GM21447 (cell line): ENCODE measurements around the gene MRPS35.

Source experiments
- ATAC-seq: cut with Tn5 transposase; IDR thresholded peaks from one replicate; pipeline ENCODE4 v1.9.1; 2021; ENCODE audit not compliant: unreplicated experiment

The MRPS35 gene

GRCh38 chr12:27771481-27772327 is 61.1 kb downstream of the MRPS35 start:
- no peak for ATAC-seq

GRCh38 chr12:27772328-27773049 is 61.9 kb downstream of the MRPS35 start:
- no peak for ATAC-seq

- no peak for ATAC-seq
Observed at GRCh38 chr12:27777141-27777540, 66.5 kb downstream of the MRPS35 start.

GRCh38 chr12:27778206-27778605 is 67.6 kb downstream of the MRPS35 start:
- no peak for ATAC-seq

GRCh38 chr12:27779416-27779919 is 68.8 kb downstream of the MRPS35 start:
- peak; percentile 15 for ATAC-seq

GRCh38 chr12:27779920-27780611 is 69.4 kb downstream of the MRPS35 start, which contains the start of the genes KLHL42 and MANSC4:
TSS of gene KLHL42 (plus strand) at chr12:27780233. CDS start at chr12:27780331, 98 bp downstream.
TSS of gene MANSC4 (minus strand) at chr12:27780236. CDS start at chr12:27771276, 8,960 bp downstream.
- ATAC-seq, result peak; percentile 78

- ATAC-seq, result peak; percentile 33
Observed at GRCh38 chr12:27780612-27781408, 70.2 kb downstream of the MRPS35 start.

GRCh38 chr12:27781680-27782079 is 71.0 kb downstream of the MRPS35 start:
- no peak for ATAC-seq

GRCh38 chr12:27782481-27782880 is 71.8 kb downstream of the MRPS35 start:
- no peak for ATAC-seq

GRCh38 chr12:27785882-27786570 is 75.4 kb downstream of the MRPS35 start:
- ATAC-seq, result no peak

- ATAC-seq, result no peak
Observed at GRCh38 chr12:27787559-27787958, 76.9 kb downstream of the MRPS35 start.

- no peak for ATAC-seq
Observed at GRCh38 chr12:27790179-27790578, 79.5 kb downstream of the MRPS35 start.

GRCh38 chr12:27794818-27795584 is 84.4 kb downstream of the MRPS35 start:
- no peak for ATAC-seq

GRCh38 chr12:27796128-27796527 is 85.5 kb downstream of the MRPS35 start:
- no peak for ATAC-seq

- no peak for ATAC-seq
Observed at GRCh38 chr12:27797301-27798025, 86.8 kb downstream of the MRPS35 start.

GRCh38 chr12:27800819-27801218 is 90.2 kb downstream of the MRPS35 start:
- no peak for ATAC-seq

GRCh38 chr12:27801630-27802029 is 91.0 kb downstream of the MRPS35 start:
- no peak for ATAC-seq

- ATAC-seq, result no peak
Observed at GRCh38 chr12:27802511-27802910, 91.9 kb downstream of the MRPS35 start.
